Measurements from ENCODE around the gene NUF2.

The NUF2 gene

GRCh38 chr1:163401211-163401610 lies 79.5 kb downstream of the NUF2 start:
- DNase-seq (ENCODE audit: low spot score) = no peak

All from left forelimb (tissue), 1 donor.